G401 (cell line): ENCODE data around the gene FAM124A. TPM values are rescaled to one million over a fixed set of nuclear protein-coding genes. Genes with fewer than 3 reads are reported as not detected.
"Not testable (repeated sequence)": the region's sequence is repeated elsewhere in the genome, so short reads cannot be mapped to it uniquely, and the experiment has no call there.

Experiments
- DNase-seq: peaks from one replicate; pipeline ENCODE4 v3.0.0-alpha.2; 2015; ENCODE audit warnings: low spot score
- in situ Hi-C: cut with HindIII; loops from 2 replicates; pipeline ENCODE4 v1.10.0; 2016; ENCODE audit warnings: low sequenced_read_pairs, mixed read lengths
- total RNA-seq: library from RNA; depleted of rRNA; stranded (reverse); fragments of >200 nt; shearing (Covaris generic); gene quantifications from 2 replicates; pipeline ENCODE4 v1.2.3, GENCODE V29; 2014

Gene FAM124A
- total RNA-seq, 1 experiment from 2014 or later, result 0.95 TPM

DNA sequence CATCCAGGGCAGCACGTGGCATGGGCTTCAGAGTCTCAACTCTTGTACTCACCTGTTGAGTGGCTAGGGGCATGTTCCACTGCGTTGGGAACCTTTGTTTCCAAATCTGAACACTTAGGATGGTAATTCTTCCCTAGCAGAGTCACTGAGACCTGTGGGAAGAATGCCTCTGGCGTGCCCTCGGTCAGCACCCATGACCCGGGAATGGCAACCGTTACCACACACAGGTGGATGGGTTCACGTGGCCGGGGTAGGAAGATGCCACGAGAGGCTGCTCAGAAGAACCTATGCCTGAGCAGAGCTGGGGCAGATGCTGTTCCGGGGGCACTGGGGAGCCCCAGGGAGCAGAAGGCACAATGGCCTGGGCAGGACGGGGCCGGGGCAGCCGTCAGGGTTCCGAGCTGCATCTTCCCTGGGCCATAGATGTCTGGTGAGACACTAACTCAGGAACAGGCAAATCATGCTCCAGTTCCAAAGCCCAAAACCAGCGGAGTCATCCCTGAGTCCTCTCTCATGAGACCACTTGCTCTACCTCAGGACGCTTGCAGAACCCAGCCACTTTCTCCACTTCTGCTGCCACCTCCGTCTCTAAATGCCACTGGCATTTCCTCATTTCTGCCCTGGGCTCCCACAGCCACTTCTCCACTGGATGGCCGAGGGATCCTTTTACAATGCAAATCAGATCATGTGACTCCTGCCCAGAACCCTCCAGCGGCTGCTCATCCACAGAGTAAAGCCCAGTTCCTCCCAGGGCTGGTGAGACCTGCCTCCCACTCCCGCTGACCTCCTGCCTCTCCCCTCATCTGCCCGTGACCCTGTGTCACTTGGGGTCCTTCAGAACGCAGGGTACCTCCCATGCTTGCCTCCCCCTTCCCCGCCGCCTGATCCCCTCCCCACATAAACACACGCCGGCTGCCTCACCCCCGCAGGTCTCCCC, 36.7 kb downstream of the FAM124A start:
- no peak for DNase-seq
- in situ Hi-C loops, result no loop called here

DNA sequence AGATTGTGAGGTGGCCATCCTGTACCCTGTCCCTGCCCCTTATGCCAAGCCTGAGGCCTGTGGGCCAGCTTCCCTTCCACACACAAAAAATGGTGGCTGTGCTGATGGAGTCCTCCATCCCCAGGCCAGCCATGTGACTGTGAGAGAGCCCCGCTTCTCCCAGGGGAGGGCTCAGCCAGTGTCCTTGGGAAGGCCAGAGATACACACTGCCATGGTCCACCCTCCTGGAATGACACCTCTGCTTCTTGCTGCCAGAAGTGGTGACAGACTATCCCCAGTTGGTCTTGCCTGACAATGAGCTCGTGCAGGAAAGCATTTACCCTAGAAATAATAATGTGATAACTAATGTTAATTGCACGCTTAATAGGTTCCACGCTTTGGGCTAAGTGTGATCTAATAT, 38.0 kb downstream of the FAM124A start:
- no peak for DNase-seq
- in situ Hi-C loops, result no loop called here

DNA sequence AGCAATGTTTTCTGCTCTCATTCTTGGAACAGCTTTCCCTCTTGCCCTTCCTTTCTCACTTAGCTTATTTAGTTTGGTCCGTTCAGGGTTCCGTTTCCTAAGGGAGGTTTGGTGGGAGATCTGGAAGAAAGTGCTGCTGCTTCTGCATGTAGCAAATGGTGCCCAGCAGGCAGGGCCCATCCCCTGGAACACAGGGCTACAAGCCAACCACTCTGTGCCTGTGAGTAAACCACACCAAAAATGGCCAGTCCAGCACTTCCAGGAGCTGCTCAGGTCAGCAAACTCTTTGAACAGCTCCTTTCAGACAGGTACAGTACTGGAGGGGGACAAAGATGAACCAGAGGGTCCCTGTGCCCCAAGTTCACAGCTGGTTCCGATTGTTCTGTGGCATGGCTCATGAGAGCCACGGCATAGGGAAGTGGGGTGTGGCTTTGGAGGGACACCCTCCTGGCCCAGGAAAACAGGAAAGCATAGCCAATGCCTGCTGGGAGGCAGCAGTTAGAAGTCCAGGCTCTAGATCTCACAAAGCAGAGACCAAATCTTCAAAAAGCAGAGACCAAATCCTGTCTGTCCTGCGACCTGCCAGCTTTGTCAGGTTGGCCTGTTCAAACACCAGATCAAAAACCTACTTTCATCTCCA, 39.5 kb downstream of the FAM124A start:
- peak; percentile 77 for DNase-seq
- in situ Hi-C loops, result no loop called here

DNA sequence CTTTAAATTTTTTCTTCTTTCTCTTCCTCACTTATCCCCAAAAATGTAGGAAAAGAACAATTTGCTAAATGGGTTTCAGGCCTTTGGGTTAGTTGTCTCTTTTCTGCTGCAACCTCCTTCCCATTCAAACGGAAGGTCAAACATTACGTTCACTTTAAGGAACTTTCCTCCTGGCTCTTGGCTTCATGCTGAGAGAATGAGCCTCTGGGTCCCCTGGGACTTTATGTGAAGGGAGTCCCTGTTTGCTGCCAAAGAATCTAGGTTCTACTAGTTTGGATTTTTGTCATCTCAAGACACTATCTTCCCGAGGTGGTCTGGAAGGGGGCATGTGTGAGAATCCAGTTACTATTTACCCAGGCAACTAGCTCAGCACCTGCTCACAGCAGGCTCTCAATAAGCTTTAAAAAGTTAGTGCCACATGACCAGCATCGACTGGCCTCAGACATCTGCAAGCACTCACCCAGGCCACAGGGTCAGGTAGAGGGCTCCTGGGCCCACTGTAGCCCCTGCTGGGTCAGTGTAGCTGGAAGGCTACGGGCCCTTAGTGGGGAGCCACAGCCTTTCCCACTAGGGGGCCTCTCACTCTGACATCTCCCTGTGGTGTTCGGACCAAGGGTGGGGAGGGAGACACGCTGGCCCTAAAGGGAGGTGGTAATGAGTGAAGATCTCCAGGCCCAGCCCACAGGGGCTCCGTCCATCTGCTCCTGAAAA, 40.5 kb downstream of the FAM124A start:
- DNase-seq, result no peak
- in situ Hi-C loops, result no loop called here

DNA sequence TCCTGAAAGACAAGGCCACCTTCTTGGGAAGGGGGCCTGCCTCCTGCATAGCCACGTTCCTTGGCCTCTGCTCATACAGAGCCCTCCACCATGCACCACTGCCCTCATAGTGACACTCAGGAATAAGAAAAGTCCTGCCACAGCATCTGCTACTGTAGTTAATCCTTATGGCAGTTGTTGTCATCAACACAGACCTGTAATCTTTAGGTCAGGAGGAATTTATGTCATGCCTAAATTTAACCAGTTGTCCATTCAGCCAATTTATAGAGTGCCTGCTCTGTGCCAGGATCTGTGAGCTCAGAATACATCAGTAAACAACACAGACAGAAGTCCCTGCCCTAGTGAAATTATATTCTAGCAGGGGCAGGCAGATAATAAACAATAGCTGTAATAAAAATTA, 44.4 kb downstream of the FAM124A start:
- in situ Hi-C loops, result no loop called here
- DNase-seq, result no peak

DNA sequence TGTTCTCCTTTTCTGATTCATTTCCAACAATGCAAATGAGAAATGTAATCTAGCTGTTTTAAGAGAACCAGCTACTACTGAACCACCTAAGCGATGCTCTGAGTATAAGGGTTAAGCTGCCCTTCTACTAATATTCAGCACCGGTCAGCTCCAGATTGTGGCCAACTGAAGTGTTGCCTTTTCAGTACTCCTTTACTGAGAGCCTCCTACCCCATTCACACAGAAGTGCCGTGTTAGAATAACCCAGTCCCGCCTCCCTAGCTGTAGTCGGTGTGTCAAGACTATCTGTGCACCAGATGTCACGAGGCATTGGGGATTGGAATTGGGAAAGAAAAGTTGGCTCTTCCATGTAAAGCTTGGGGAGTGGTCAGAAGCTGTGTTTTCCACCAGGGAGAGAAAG, 45.4 kb downstream of the FAM124A start:
- in situ Hi-C loops, result no loop called here
- DNase-seq, result no peak

DNA sequence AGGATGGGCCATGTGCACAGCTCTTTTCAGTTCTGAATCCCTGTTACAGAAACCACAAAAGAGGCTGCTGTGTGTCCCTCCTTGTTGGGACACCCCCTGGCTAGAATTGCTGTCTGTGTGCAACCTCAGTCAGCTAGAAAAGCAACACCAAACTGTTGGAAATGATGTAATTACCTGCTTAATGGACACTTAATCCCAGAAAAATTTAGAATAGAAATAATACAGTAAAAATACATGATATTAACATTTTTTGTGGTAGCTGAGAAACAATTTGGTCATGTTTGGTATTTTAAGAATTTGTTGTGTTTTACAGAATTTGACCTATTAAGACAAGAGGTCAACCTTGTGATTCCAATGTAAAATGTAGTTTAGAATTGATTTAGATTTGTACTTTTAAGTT, 46.8 kb downstream of the FAM124A start:
- DNase-seq, result no peak
- in situ Hi-C loops, result no loop called here

DNA sequence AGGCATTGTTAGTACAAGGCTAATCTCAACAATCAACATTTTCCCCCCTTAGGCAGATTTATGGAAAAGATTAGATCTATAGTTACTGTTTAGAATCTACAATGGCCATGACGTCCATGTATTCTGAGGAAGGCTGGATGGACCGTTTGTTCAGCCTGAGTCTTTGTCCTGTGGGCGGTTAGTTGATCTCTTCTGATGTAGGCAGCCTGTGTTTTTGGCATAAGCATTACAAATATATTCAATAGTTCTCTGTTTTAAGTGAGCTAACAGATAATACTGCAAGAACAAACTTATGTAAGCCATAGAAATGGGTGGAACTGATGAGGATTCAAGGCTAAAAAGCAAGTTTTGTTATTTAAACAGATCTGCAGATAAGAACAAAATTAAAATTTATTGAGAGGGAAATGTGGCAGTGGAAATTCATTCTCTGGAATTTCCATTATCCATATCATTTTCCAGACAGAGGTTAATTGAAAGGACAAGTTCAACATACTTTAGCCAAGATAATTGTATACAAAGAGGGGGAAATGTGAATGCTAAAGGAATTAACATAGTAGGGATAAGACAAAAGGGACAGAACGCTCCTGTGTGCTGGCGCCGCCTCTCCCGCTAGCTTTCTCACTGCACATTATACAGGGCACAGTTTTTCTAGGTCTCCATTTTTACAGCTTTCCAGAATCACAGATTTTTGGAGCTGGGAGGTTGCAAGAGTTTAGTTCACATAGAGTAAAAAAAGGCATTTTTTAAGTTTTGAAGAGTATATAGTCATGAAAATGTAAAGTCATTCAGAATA, 48.6 kb downstream of the FAM124A start:
- DNase-seq, result no peak
- in situ Hi-C loops, result no loop called here

DNA sequence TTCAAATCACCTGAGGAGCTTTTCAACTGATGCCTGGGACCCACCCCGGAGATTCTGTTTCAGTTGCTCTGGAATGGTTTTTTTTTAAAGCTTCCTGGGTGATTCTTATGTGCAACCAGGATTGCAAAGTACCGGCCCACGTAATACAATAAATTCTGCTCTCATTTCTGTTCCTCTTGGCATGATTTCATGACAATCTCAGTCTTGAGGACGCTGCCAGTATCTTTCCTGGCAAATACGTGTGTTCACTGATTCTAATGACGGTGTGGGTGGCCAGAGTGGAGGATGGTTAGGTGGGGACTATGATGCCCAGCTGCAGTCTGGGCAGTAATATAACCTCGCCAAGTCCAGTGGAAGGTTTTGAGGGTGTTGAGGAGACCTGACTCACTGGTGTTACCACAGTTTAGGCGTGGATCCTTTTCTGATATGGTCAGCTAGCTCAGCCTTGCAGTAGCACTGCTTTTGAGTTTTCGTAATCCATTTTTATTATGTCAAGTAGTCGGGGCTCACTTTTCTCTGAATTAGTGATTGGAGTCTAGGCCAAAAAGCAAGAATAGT, 49.4 kb downstream of the FAM124A start:
- in situ Hi-C loops, result no loop called here
- DNase-seq, result peak; percentile 43

DNA sequence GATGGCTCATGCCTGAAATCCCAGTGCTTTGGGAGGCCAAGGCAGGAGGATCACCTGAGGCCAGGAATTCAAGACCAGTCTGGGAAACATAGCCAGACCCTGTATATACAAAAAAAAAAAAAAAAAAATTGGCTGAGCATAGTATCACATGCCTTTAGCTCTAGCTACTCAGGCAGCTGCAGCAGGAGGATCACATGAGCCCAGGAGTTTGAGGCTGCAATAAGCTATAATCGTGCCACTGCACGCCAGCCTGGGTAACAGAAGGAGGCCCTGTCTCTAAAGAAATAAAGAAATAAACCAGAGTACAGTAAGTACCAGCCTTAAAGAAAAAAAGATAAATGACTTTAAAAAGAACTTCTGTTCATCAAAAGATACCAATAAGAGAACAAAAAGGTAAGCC, 52.9 kb downstream of the FAM124A start:
- no peak for DNase-seq
- in situ Hi-C loops, result no loop called here

DNA sequence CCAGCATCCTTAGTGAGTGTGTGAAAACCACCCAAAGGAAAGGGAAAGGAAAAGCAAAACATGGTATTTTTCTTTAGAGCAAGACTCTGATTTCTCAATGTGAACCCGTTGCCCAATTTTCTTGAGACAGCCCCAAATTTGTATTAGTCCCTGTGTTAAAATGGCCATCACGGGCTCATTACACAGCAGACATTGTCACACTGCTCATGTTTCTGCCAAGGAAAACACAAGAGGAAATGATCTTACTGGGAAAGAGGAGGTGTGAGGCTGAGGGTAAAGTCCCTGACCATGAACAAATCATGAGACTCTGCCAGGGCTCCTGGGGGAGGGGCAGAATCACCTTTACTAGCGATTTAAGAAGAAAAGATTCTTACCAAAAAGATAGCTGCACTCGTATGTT, 54.4 kb downstream of the FAM124A start:
- in situ Hi-C loops, result no loop called here
- no peak for DNase-seq

DNA sequence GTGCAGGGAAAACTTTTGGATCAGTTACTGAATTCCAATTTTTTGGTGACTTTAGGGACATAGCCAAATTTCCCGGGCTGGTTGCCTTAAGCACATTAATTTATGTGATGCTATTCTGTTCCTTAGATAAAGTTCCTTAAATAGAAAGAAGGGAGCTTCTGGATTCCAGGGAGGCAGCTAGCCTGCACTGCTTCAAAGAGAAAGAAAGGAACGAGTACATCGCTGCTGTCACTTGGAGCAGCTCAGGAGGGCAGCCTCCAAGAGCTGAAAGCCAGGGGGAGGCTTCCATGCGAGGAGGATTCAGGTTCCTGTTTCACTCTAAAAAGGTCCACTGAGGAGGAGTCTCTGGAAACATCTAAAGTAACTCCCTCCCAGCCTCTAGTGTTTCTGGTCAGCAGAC, 55.7 kb downstream of the FAM124A start:
- no peak for DNase-seq
- in situ Hi-C loops, result no loop called here

DNA sequence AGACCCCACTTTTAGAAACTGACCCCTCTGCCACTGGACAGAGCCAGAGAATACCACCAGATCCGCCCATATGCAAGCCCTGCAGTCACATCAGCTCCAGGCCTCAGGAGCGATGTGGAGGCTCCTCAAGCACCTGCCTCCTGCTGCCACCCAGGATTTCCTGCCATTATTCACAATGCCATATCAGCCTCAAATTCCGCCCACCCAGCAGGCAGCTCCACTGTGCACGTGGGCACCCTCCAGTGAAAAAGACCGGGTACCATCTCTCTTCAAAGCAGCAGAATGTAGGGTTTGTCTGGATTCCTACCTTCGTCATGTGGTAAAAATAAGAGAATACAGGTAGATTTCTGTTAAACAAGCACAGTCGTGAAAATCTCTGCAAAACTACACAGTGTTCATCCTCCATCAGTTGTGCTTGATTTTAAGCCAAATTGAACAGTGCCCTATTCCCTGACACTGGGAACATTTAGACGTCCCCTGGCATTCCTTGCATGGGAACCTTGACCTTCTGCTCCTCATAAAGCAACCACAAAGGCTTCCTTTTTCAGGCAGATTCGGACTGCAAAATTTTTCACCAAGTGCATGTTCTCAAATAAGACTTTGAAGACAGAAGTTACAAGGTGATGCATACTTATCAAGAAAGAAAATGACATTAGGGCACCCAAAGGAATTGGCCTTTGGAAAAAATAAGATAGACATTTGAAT, 56.4 kb downstream of the FAM124A start:
- no peak for DNase-seq
- in situ Hi-C loops, result no loop called here

DNA sequence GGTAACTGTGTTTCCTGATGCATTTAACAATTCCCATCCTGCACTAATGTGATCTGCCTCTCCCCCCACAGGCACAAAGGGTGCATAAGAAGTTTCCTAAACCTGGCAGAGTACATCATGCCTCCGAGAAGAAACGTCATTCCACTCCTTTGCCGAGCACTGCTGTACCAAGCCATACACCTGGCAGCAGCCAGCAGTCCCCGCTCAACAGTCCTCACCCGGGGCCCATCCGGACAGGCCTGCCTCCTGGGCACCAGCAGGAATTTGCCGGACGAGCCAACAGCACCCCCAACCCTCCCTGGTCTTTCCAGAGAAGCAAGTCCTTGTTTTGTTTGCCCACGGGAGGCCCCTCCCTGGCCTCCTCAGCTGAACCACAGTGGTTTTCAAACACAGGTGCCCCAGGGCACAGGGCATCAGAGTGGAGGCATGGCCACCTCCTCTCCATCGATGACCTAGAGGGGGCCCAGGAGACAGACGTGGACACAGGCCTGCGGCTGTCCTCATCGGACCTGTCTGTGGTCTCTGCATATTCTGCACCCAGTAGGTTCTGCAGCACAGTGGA, 58.3 kb downstream of the FAM124A start:
- in situ Hi-C loops, result no loop called here
- no peak for DNase-seq

DNA sequence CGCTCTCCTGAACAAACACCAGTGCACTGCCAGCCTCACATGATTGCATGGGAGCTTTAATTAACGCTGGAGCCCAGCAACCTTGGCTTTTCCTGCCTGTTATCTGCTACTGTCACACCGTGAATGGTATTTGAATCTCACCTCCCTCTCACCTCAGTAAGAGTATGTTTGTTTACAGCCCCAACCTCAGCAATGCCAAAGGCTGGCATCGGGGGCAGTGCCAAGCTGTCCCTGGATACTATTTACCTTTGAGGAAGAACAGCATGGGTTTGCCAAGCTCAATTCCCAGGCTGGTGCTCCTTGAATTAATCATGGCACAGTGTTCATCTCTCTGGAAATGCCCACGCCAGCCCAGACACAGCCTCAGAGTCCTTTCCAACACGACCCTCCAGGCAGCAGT, 60.1 kb downstream of the FAM124A start:
- DNase-seq, result no peak
- in situ Hi-C loops, result no loop called here

DNA sequence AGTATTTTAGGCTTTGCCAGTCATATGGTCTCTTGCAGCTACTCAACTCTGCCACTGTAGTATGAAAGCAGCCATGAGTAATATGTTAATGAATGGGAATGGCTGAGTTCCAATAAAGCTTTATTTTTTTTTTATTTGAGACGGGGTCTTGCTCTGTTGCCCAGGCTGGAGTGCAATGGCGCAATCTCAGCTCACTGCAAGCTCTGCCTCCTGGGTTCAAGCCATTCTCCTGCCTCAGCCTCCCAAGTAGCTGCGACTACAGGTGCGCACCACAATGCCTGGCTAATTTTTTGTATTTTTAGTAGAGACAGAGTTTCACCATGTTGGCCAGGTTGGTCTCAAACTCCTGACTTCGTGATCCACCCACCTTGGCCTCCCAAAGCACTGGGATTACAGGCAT, 60.7 kb downstream of the FAM124A start:
- in situ Hi-C loops, DNase-seq: not testable (repeated sequence)

DNA sequence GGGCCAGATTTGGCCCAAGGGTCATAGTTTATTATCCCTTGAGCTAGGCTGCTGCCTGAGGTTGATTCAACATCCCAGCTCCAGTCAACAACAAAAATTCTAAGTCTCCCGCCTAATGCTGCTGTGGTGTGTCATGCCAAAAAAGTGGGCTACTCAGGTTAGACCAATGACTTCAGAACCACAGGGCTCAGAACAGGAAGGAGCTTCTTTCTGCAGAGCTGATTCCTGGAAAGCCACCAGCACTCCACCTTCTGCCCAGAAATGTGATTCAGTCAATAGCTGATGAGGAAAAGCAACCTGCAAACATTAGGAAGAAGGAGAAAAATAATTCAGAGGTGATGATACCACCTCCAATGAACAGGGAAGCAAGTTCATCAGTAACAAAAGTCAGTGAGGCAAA, 61.2 kb downstream of the FAM124A start:
- no peak for DNase-seq
- in situ Hi-C loops, result no loop called here

DNA sequence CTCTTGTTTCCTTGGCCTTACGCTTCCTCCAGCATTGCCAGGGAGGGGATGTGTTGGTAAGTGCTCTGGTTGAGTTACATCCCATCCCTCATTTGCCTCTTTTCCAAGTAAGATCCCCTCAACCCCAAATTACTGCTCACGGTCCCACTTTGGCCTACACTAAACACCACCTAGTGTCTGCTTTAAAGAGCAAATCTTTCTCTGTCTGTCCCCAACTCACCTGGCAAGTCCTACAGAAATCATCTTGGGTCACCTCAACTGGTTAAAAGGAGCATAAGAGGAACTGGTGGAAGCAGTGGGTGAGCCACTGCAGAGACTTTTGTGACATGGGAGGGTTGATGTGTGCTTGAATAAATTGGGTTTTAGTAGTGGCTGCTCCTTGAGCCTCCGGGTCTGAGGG, 62.1 kb downstream of the FAM124A start:
- DNase-seq, result no peak
- in situ Hi-C loops, result no loop called here
